Natural killer cell (primary cell): Measurements from ENCODE around the gene VDAC1. TPM values are rescaled to one million over a fixed set of nuclear protein-coding genes. Genes with fewer than 3 reads are reported as not detected.

ENCODE experiments used
- ATAC-seq, 3 donors: fragments of 150-1000 bp in 2 of 3; fragments of 200-7000 bp in 1 of 3; cut with Tn5 transposase; 1 replicate in 1 of 3; 2 replicates in 2 of 3; pipeline ENCODE4 v1.10.0; 2021; ENCODE audit warnings: mild to moderate bottlenecking in 2 of 3, moderate library complexity in 2 of 3
- DNase-seq, 2 donors: peaks; one replicate each; pipeline versions ENCODE4 v3.0.0 to v3.0.0-alpha.2; 2013 to 2021; ENCODE audit warnings: mixed read lengths in 1 of 2
- H3K27ac ChIP-seq: one replicate; pipeline ENCODE4 v1.5.1; 2013; ENCODE audit warnings: mild to moderate bottlenecking, low read length
- H3K27me3 ChIP-seq: one replicate; pipeline ENCODE4 v1.6.1; 2013; ENCODE audit warnings: low read length; ENCODE audit not compliant: control insufficient read depth, insufficient read depth
- H3K36me3 ChIP-seq: one replicate; pipeline ENCODE4 v1.6.1; 2013; ENCODE audit warnings: low read length; ENCODE audit not compliant: control insufficient read depth, insufficient read depth
- H3K4me1 ChIP-seq: one replicate; pipeline ENCODE4 v1.6.1; 2013; ENCODE audit warnings: low read length; ENCODE audit not compliant: control insufficient read depth, insufficient read depth
- H3K4me3 ChIP-seq: one replicate; pipeline ENCODE4 v1.5.1; 2013; ENCODE audit warnings: low read length
- H3K9me3 ChIP-seq: one replicate; pipeline ENCODE4 v1.6.1; 2013; ENCODE audit warnings: low read length; ENCODE audit not compliant: control insufficient read depth, insufficient read depth
- H3K27ac Mint-ChIP-seq, 2 donors: one replicate each; pipeline ENCODE4 v1.8.0; 2022; ENCODE audit warnings: mild to moderate bottlenecking in 2 of 2, mixed read lengths in 2 of 2, moderate library complexity in 1 of 2
- H3K27me3 Mint-ChIP-seq, 2 donors: one replicate each; pipeline ENCODE4 v1.8.0; 2022; ENCODE audit warnings: low read depth in 2 of 2, mixed read lengths in 2 of 2
- H3K36me3 Mint-ChIP-seq: one replicate; pipeline ENCODE4 v1.8.0; 2022; ENCODE audit warnings: mixed read lengths
- H3K4me1 Mint-ChIP-seq, 2 donors: one replicate each; pipeline ENCODE4 v1.8.0; 2022; ENCODE audit warnings: mixed read lengths in 2 of 2
- H3K4me3 Mint-ChIP-seq: one replicate; pipeline ENCODE4 v1.8.0; 2022; ENCODE audit warnings: mild to moderate bottlenecking, moderate library complexity, mixed read lengths
- H3K9me3 Mint-ChIP-seq, 2 donors: one replicate each; pipeline ENCODE4 v1.8.0; 2022; ENCODE audit warnings: mixed read lengths in 2 of 2
- WGBS: methylation state at CpG from one replicate; pipeline ENCODE4 v1.1.7; 2013; ENCODE audit warnings: missing lambda C conversion rate; ENCODE audit not compliant: insufficient coverage; 5-methylcytosine and 5-hydroxymethylcytosine counted together
- intact Hi-C: fragments of 100-400 bp; cut with micrococcal nuclease; formaldehyde crosslinking; loops from one replicate; pipeline ENCODE4 v1.14.2; 2022
- total RNA-seq, 4 donors: library from RNA; stranded (reverse); fragments of 120-200 nt in 1 of 4; gene quantifications; one replicate each; pipeline versions ENCODE4 v1.2.3 to v1.2.4, GENCODE V29; 2013 to 2022
- TF ChIP-seq, protein P1 (sequence below): fragments of 200-600 bp; IDR thresholded peaks from one replicate; pipeline ENCODE4 v1.8.0; 2022; ENCODE audit warnings: antibody characterized with exemption

The VDAC1 gene
- total RNA-seq, 3 donors from 2014 or later (not counting 1 experiment from before 2014, with no cell fraction given), result 54.0 to 63.3 (median 60.2) TPM

DNA sequence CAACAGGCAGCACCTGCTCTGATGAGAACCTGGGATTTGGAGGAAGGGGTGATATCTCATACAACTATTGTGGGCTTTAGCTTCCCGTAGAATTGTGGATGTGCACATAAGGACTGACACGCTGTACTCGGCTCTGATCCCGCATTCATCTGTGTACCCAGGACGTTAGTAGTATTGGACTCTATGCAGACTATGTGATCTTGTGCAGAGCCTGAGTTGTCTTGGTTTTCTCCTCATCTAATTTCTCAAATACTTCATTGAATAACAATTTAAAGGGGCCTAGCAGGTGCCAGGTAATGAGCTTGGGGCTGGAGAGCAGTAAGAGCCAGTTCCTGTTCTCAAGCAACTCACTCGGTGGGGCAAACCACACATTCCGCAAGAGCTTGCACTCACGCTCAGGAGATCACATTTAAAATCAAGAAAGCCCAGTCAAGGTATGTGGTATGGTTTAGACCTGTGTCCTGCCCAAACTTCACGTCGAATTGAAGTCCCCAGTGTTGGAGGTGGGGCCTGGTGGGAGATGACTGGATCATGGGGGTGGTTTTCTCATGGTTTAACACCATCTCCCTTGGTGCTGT lies 51.1 kb downstream of the VDAC1 start:
- no peak overlapping the region for H3K4me3 Mint-ChIP-seq
- Histone ChIP-seq H3K9me3 (no peaks in the 10 kb centered on the region), H3K27me3 (no peaks in the 10 kb centered on the region), H3K4me1 (no peaks in the 10 kb centered on the region), H3K4me3 (no peak overlapping the region), H3K36me3 (peaks cover 28% of the 10 kb centered on the region), H3K27ac (no peak overlapping the region)
- no peak for ATAC-seq
- H3K27ac Mint-ChIP-seq, result no peak overlapping the region
- WGBS, result 89% methylated on average over 10 of the region's 10 CpGs
- no peaks in the 10 kb centered on the region for H3K27me3 Mint-ChIP-seq
- intact Hi-C loops, result no loop called here
- no peaks in the 10 kb centered on the region for H3K4me1 Mint-ChIP-seq
- no peaks in the 10 kb centered on the region for H3K36me3 Mint-ChIP-seq
- H3K9me3 Mint-ChIP-seq, result no peaks in the 10 kb centered on the region
- no peak for DNase-seq
- TF ChIP-seq, protein P1, sequence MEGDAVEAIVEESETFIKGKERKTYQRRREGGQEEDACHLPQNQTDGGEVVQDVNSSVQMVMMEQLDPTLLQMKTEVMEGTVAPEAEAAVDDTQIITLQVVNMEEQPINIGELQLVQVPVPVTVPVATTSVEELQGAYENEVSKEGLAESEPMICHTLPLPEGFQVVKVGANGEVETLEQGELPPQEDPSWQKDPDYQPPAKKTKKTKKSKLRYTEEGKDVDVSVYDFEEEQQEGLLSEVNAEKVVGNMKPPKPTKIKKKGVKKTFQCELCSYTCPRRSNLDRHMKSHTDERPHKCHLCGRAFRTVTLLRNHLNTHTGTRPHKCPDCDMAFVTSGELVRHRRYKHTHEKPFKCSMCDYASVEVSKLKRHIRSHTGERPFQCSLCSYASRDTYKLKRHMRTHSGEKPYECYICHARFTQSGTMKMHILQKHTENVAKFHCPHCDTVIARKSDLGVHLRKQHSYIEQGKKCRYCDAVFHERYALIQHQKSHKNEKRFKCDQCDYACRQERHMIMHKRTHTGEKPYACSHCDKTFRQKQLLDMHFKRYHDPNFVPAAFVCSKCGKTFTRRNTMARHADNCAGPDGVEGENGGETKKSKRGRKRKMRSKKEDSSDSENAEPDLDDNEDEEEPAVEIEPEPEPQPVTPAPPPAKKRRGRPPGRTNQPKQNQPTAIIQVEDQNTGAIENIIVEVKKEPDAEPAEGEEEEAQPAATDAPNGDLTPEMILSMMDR, result no peak

DNA sequence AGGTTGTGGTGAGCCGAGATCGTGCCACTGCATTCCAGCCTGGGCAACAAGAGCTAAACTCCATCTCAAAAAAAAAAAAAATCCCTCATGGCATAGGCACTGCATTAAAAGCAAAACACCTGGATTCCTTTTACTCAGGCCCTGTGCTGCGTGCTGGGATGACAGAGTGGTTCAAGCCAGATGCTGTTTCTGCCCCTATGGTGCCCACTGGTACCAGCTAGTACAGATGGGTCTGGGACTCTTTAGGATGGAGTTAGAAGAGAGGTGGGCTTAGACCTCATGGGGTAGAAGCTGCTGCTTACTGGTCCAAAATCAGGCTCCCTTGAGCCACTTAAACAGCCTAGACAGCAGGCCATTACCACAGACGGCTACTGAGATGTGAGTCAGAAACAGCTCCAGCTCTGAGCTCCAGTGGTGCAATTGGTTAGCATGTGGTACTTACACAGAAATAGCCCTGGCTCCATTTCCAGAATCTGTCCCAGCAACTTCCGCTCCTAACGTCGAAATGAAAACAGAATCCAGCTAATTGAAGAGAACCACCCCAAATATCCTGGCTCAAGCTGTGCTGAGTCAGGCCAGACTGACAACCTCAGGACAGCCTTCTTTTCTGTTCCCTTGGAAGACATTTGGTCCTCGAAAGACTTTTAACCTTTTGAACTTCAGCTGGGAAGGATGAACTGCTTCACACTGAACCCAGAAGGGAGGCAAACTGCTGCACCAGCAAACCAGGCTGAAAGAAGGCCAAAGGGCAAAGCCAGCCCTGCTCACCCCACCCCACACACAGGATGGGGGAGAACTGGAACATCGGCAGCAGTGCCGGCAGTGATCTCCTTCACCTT lies 51.8 kb downstream of the VDAC1 start:
- H3K9me3 Mint-ChIP-seq, result no peaks in the 10 kb centered on the region
- Histone ChIP-seq H3K27me3 (no peaks in the 10 kb centered on the region), H3K36me3 (peaks cover 26% of the 10 kb centered on the region), H3K4me1 (no peaks in the 10 kb centered on the region), H3K27ac (no peak overlapping the region), H3K4me3 (no peak overlapping the region), H3K9me3 (no peaks in the 10 kb centered on the region)
- no peak overlapping the region for H3K27ac Mint-ChIP-seq
- intact Hi-C loops, result no loop called here
- no peak overlapping the region for H3K4me3 Mint-ChIP-seq
- H3K36me3 Mint-ChIP-seq, result no peaks in the 10 kb centered on the region
- ATAC-seq, result no peak
- H3K27me3 Mint-ChIP-seq, result no peaks in the 10 kb centered on the region
- no peak for DNase-seq
- TF ChIP-seq, protein P1, result no peak
- 88% methylated on average over 8 of the region's 10 CpGs for WGBS
- H3K4me1 Mint-ChIP-seq, result no peaks in the 10 kb centered on the region

DNA sequence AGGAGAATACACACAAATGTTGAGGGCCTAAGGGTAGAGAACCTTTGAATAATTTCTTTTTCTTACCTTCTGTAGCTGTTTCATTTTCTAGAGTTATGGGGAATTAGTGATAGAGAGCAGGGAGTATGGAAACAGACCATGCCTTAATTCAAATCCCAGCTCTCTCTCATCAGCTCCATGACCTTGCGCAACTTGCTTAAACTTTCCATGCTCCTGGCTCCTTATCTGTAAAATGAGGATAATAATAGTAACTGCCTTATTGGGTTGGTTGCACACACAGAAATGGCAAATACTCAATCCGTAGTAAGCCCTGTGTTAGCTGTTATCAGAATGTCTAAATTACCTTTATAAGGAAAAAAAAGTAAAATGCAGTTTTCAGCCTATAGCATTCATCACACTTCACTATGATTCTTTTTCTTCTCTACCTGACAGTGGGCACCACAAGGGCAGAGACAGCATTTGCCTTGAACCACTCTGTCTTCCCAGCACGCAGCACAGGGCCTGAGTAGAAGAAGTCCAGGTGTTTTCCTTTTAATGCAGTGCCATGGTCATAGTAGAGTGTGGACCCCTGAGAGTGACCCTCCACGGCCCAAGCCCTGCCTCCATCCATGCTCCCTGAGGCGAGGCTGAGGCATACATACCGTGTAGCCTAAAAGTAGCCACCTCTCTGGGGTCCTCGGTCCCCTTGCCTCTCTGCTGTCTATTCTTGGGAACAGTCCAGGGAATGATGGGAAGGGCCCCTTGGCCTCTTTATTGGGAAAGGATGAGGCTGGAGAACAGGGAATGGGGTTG lies 53.8 kb downstream of the VDAC1 start:
- H3K9me3 Mint-ChIP-seq, result no peaks in the 10 kb centered on the region
- H3K9me3 ChIP-seq, result no peaks in the 10 kb centered on the region
- H3K4me1 Mint-ChIP-seq, result no peaks in the 10 kb centered on the region
- ATAC-seq (no peak), DNase-seq (no peak)
- H3K4me3 Mint-ChIP-seq, result no peak overlapping the region
- intact Hi-C loops, result no loop called here
- TF ChIP-seq, protein P1, result no peak
- no peaks in the 10 kb centered on the region for H3K4me1 ChIP-seq
- H3K27ac ChIP-seq, result no peak overlapping the region
- H3K36me3 Mint-ChIP-seq, result no peaks in the 10 kb centered on the region
- no peak overlapping the region for H3K4me3 ChIP-seq
- 92% methylated on average over 6 of the region's 7 CpGs for WGBS
- no peaks in the 10 kb centered on the region for H3K27me3 ChIP-seq
- peaks cover 9% of the 10 kb centered on the region for H3K36me3 ChIP-seq
- no peak overlapping the region for H3K27ac Mint-ChIP-seq
- no peaks in the 10 kb centered on the region for H3K27me3 Mint-ChIP-seq
